Medulla oblongata (tissue), 1 donor: ENCODE data around the gene UBE3C.
"Not testable (repeated sequence)": the region's sequence is repeated elsewhere in the genome, so short reads cannot be mapped to it uniquely, and the experiment has no call there.

ENCODE experiments used
- DNase-seq: peaks from one replicate; pipeline ENCODE4 v3.0.0-alpha.2; 2015; ENCODE audit errors: extremely low spot score

The UBE3C gene

GRCh38 chr7:157271315-157271990 lies 132.7 kb downstream of the UBE3C start:
- no peak for DNase-seq

- DNase-seq: peak; percentile 33
Measured at GRCh38 chr7:157271991-157272324, 133.2 kb downstream of the UBE3C start.

- DNase-seq: no peak
Measured at GRCh38 chr7:157272351-157273207, 133.9 kb downstream of the UBE3C start.

- peak; percentile 72 for DNase-seq
Measured at GRCh38 chr7:157273208-157274093, 134.7 kb downstream of the UBE3C start.

- not testable (repeated sequence) for DNase-seq
Measured at GRCh38 chr7:157274094-157274634, 135.4 kb downstream of the UBE3C start.

- DNase-seq: no peak
Measured at GRCh38 chr7:157274991-157275427, 136.3 kb downstream of the UBE3C start.

GRCh38 chr7:157276091-157276561 lies 137.4 kb downstream of the UBE3C start:
- DNase-seq: no peak

GRCh38 chr7:157276731-157277562 lies 138.2 kb downstream of the UBE3C start:
- DNase-seq: peak; percentile 29

GRCh38 chr7:157277568-157277967 lies 138.8 kb downstream of the UBE3C start:
- DNase-seq: not testable (repeated sequence)

- no peak for DNase-seq
Measured at GRCh38 chr7:157278167-157278790, 139.6 kb downstream of the UBE3C start.

GRCh38 chr7:157278791-157279724 lies 140.3 kb downstream of the UBE3C start:
- no peak for DNase-seq

GRCh38 chr7:157279741-157280215 lies 141.1 kb downstream of the UBE3C start:
- no peak for DNase-seq

- DNase-seq: no peak
Measured at GRCh38 chr7:157280216-157280841, 141.6 kb downstream of the UBE3C start.

- DNase-seq: no peak
Measured at GRCh38 chr7:157281221-157281998, 142.7 kb downstream of the UBE3C start.

GRCh38 chr7:157282141-157282801 lies 143.5 kb downstream of the UBE3C start:
- no peak for DNase-seq

- no peak for DNase-seq
Measured at GRCh38 chr7:157284229-157285014, 145.7 kb downstream of the UBE3C start.
